ENCODE measurements around the gene MGAT5. TPM values are rescaled to one million over a fixed set of nuclear protein-coding genes. Genes with fewer than 3 reads are reported as not detected.

MGAT5 gene
- total RNA-seq, 2 donors from 2014 or later, result 61.7 to 63.2 TPM

GRCh38 chr2:134247679-134248078 lies 6.2 kb upstream of the MGAT5 start:
- no peaks in the 10 kb centered on the region for H3K27me3 ChIP-seq
- no peaks in the 10 kb centered on the region for H3K9me3 ChIP-seq
- no peak overlapping the region for H3K9ac ChIP-seq (ENCODE audit: low read depth in 2 of 2, low read length in 2 of 2)
- intact Hi-C loops (cut with DNase I), result loop anchor here (5.0 to 10.0 kb wide), 2 partner anchors 130 to 157 kb away; no protein-coding TSS in a partner anchor
- no peak overlapping the region for H3K27ac ChIP-seq
- no peaks in the 10 kb centered on the region for H3K36me3 ChIP-seq
- peaks cover 3% of the 10 kb centered on the region for H3K4me1 ChIP-seq
- H3K4me3 ChIP-seq, result no peak overlapping the region
- no peak for TF ChIP-seq CTCF (IDR thresholded peaks at IDR 0.05)
- no peak for DNase-seq

- Histone ChIP-seq H3K27ac (no peak overlapping the region), H3K4me3 (no peak overlapping the region), H3K4me1 (peaks cover 10% of the 10 kb centered on the region), H3K9me3 (no peaks in the 10 kb centered on the region), H3K27me3 (no peaks in the 10 kb centered on the region), H3K36me3 (no peaks in the 10 kb centered on the region), H3K9ac (ENCODE audit: low read depth in 2 of 2, low read length in 2 of 2) (no peak overlapping the region)
- DNase-seq, result no peak
- TF ChIP-seq CTCF (IDR thresholded peaks at IDR 0.05), result no peak
- intact Hi-C loops (cut with DNase I), result loop anchor here (5.0 to 10.0 kb wide), 2 partner anchors 132 to 156 kb away; no protein-coding TSS in a partner anchor
These were observed 5.0 kb upstream of the MGAT5 start for GRCh38 chr2:134248913-134249312.

GRCh38 chr2:134249755-134250154 lies 4.1 kb upstream of the MGAT5 start:
- Histone ChIP-seq H3K27me3 (no peaks in the 10 kb centered on the region), H3K9me3 (no peaks in the 10 kb centered on the region), H3K4me1 (peaks cover 15% of the 10 kb centered on the region), H3K9ac (ENCODE audit: low read depth in 2 of 2, low read length in 2 of 2) (no peak overlapping the region), H3K27ac (no peak overlapping the region), H3K4me3 (no peak overlapping the region), H3K36me3 (no peaks in the 10 kb centered on the region)
- no peak for TF ChIP-seq CTCF (IDR thresholded peaks at IDR 0.05)
- intact Hi-C loops (cut with DNase I), result loop anchor here (5.0 to 10.0 kb wide), 2 partner anchors 132 to 155 kb away; no protein-coding TSS in a partner anchor
- DNase-seq, result no peak

GRCh38 chr2:134250840-134251461 lies 2.9 kb upstream of the MGAT5 start:
- H3K9me3 ChIP-seq, result no peaks in the 10 kb centered on the region
- H3K9ac ChIP-seq (ENCODE audit: low read depth in 2 of 2, low read length in 2 of 2), result no peak overlapping the region
- intact Hi-C loops (cut with DNase I), result no loop called here
- H3K4me1 ChIP-seq, result peaks cover 15% of the 10 kb centered on the region
- no peak for DNase-seq
- no peak overlapping the region for H3K4me3 ChIP-seq
- no peaks in the 10 kb centered on the region for H3K36me3 ChIP-seq
- no peak for TF ChIP-seq CTCF (IDR thresholded peaks at IDR 0.05)
- H3K27me3 ChIP-seq, result no peaks in the 10 kb centered on the region
- H3K27ac ChIP-seq, result no peak overlapping the region

- Histone ChIP-seq H3K9ac (ENCODE audit: low read depth in 2 of 2, low read length in 2 of 2) (no peak overlapping the region), H3K9me3 (no peaks in the 10 kb centered on the region), H3K4me3 (no peak overlapping the region), H3K27me3 (no peaks in the 10 kb centered on the region), H3K27ac (no peak overlapping the region), H3K4me1 (peaks cover 15% of the 10 kb centered on the region), H3K36me3 (no peaks in the 10 kb centered on the region)
- intact Hi-C loops (cut with DNase I), result no loop called here
- no peak for DNase-seq
- no peak for TF ChIP-seq CTCF (IDR thresholded peaks at IDR 0.05)
These were observed 1.7 kb upstream of the MGAT5 start for GRCh38 chr2:134252092-134252750.
